Measurements from ENCODE around the gene MMEL1.

Gene MMEL1

GRCh38 chr1:2614145-2614544, 18.7 kb downstream of the MMEL1 start:
- no peak for DNase-seq (ENCODE audit: extremely low read depth, low read depth)
- no peak overlapping the region for H3K4me3 ChIP-seq (replicated peaks; ENCODE audit: low read depth, low read length)
- TF ChIP-seq CTCF (IDR thresholded peaks at IDR 0.05; ENCODE audit: low read depth, low read length, missing control alignments): no peak

GRCh38 chr1:2612591-2613365, 20.0 kb downstream of the MMEL1 start:
- no peak for TF ChIP-seq CTCF (IDR thresholded peaks at IDR 0.05; ENCODE audit: low read depth, low read length, missing control alignments)
- H3K4me3 ChIP-seq (replicated peaks; ENCODE audit: low read depth, low read length): no peak overlapping the region
- no peak for DNase-seq (ENCODE audit: extremely low read depth, low read depth)

GRCh38 chr1:2611621-2612437, 21.0 kb downstream of the MMEL1 start:
- DNase-seq (ENCODE audit: extremely low read depth, low read depth): no peak
- no peak overlapping the region for H3K4me3 ChIP-seq (replicated peaks; ENCODE audit: low read depth, low read length)
- no peak for TF ChIP-seq CTCF (IDR thresholded peaks at IDR 0.05; ENCODE audit: low read depth, low read length, missing control alignments)

GRCh38 chr1:2611031-2611501, 21.8 kb downstream of the MMEL1 start:
- no peak for DNase-seq (ENCODE audit: extremely low read depth, low read depth)
- no peak overlapping the region for H3K4me3 ChIP-seq (replicated peaks; ENCODE audit: low read depth, low read length)
- no peak for TF ChIP-seq CTCF (IDR thresholded peaks at IDR 0.05; ENCODE audit: low read depth, low read length, missing control alignments)

- TF ChIP-seq CTCF (IDR thresholded peaks at IDR 0.05; ENCODE audit: low read depth, low read length, missing control alignments): no peak
- DNase-seq (ENCODE audit: extremely low read depth, low read depth): no peak
- no peak overlapping the region for H3K4me3 ChIP-seq (replicated peaks; ENCODE audit: low read depth, low read length)
These were observed 22.5 kb downstream of the MMEL1 start for GRCh38 chr1:2610036-2610959.

- no peak overlapping the region for H3K4me3 ChIP-seq (replicated peaks; ENCODE audit: low read depth, low read length)
- TF ChIP-seq CTCF (IDR thresholded peaks at IDR 0.05; ENCODE audit: low read depth, low read length, missing control alignments): no peak
- no peak for DNase-seq (ENCODE audit: extremely low read depth, low read depth)
These were observed 23.3 kb downstream of the MMEL1 start for GRCh38 chr1:2609319-2610035.
